Mesenteric fat pad (tissue), 1 donor: ENCODE data around the gene SEC61A2. TPM values are rescaled to one million over a fixed set of nuclear protein-coding genes. Genes with fewer than 3 reads are reported as not detected.
"Not testable (repeated sequence)": the region's sequence is repeated elsewhere in the genome, so short reads cannot be mapped to it uniquely, and the experiment has no call there.

Experiments
- DNase-seq: peaks from one replicate; pipeline ENCODE4 v3.0.0-alpha.2; 2020; ENCODE audit warnings: low spot score
- long read RNA-seq: library from polyadenylated mRNA; unstranded; transcript quantifications from one replicate; pipeline ENCODE4 v2.0.0, GENCODE V29; 2020
- total RNA-seq: library from RNA; stranded (reverse); fragmentation: NEBNext Ultra II Directional; extraction: Animal tissue kit (Norgen Biotek cat#: 25700); gene quantifications from one replicate; pipeline ENCODE4 v1.2.1, GENCODE V29; 2021
- donor health status: DM: yes; HTN: yes; CAD: no.

Gene SEC61A2
- total RNA-seq = 3.2 TPM
- long read RNA-seq, partial matches to known transcripts = 0 of 4 reads
- long read RNA-seq, other reads (novel, unspliced or antisense) = 4 of 4 reads

- DNase-seq = peak; percentile 100
Observed at GRCh38 chr10:12129222-12130111, at the start of gene SEC61A2. Gene SEC61A2 (plus strand): TSS chr10:12129677. CDS start chr10:12129788, 111 bp downstream.

GRCh38 chr10:12081470-12081869 is 48.0 kb upstream of the SEC61A2 start:
- DNase-seq = no peak

GRCh38 chr10:12081879-12082557 is 47.5 kb upstream of the SEC61A2 start:
- DNase-seq = no peak

GRCh38 chr10:12088919-12089318 is 40.6 kb upstream of the SEC61A2 start:
- DNase-seq = no peak

- DNase-seq = no peak
Observed at GRCh38 chr10:12091421-12091820, 38.1 kb upstream of the SEC61A2 start.

DNA sequence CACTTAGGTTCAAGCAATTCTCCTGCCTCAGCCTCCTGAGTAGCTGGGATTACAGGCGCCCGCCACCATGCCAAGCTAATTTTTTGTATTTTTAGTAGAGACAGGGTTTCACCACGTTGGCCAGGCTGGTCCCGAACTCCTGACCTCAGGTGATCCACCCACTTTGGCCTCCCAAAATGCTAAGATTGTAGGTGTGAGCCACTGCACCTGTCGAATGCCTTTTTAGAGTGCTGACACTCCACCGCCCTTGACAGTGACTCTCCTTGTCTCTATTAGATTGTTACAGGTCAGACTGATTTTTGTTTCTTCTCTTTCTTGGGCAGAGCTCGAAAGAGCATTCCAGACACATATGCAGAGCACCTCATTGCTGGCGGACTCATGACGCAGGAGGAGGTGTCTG is 32.1 kb upstream of the SEC61A2 start:
- not testable (repeated sequence) for DNase-seq

GRCh38 chr10:12097791-12098190 is 31.7 kb upstream of the SEC61A2 start:
- DNase-seq = no peak

- DNase-seq = no peak
Observed at GRCh38 chr10:12098966-12099365, 30.5 kb upstream of the SEC61A2 start.

DNA sequence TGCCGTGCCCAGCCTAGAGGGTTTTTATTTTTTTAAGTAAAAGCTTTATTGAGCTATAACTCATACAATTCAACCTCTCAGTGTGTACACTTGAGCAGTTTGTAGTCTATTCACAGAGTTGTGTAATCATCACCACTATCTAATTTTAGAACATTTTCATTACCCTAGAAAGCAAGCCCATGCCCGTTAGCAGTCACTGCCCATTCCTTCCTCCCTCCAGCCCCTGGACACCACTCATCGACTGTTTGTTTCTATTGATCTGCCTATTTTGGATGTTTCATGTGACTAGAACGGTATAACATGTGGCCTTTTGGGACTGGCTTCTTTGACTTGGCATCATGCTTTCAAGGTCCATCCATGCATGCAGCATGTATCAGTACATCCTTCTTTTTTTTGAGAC is 25.7 kb upstream of the SEC61A2 start:
- DNase-seq = no peak

DNA sequence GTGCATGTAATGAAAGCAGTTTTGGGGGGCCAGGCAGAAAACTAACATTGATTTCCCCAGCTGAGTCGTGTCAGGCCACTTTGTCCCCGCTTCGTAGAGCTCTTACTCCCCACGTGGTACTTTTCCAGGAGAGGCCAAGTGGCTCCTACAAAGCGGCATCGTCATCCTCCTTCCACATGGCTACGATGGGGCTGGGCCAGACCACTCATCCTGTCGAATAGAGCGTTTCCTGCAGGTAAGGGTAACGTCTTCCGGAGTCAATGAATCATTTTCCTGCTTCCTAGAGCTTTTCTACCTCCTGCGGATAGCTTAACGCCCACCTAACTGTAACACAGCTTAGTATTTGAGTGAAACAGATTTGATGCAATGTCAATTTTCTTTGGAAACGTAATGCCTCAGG is 21.7 kb upstream of the SEC61A2 start:
- no peak for DNase-seq

- DNase-seq = peak; percentile 49
Observed at GRCh38 chr10:12109286-12109685, 20.2 kb upstream of the SEC61A2 start.

DNA sequence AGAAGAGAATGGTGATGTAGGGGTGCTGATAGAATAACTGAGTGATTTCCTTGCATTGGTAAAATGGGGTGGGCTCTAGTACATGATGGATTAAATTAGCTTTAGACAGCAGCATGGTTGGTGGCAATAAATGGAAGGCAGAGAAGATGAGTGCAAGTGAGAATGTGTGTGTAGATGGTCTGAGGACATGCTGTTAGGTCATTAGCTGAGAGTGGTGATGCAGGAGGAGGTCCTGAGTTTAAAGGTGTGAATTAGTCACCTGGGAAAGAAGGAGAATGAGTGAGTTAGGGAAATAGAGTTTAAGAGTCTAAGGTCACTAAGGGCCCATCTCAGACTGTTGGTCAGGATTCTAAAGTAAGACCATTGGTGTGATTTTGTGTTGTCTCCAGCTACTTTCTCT is 17.9 kb upstream of the SEC61A2 start:
- no peak for DNase-seq

- no peak for DNase-seq
Observed at GRCh38 chr10:12113627-12114026, 15.8 kb upstream of the SEC61A2 start.

DNA sequence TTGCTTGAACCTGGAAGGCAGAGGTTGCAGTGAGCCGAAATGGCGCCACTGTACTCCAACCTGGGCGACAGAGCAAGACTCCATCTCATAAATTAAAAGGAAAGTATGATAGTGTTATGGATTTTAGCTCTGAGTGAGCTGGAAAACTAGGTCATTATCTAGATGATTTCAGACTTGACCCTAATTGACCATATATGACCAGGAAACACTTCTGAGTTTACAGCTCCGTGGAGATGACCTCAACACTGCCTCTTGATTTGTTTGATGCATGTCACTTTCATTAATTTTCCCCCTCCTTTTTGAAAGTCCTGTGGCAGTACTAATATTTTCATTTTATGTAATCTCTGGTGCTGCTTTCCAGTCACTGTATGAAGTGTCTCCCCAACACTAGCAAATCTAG is 7.8 kb upstream of the SEC61A2 start:
- no peak for DNase-seq

GRCh38 chr10:12130237-12130872 is 878 bp downstream of the SEC61A2 start:
- DNase-seq = no peak

DNA sequence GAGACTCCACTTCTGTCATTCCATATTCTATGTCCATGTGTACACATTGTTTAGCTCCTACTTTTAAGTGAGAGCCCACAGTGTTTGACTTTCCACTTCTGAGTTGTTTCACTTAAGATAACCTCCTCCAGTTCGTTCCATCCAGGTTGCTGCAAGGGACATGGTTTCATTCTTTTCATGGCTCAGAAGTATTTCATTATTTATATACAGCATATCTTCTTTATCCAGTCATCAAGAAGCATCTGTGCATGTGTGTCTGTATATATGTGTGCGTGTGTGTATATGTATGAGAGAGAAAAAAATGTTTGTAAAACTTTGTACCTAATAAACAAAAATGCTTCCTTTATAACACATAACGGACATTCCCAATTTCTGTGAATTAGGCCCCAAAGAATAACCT is 6.2 kb downstream of the SEC61A2 start:
- DNase-seq = no peak

- no peak for DNase-seq
Observed at GRCh38 chr10:12140038-12140437, 10.6 kb downstream of the SEC61A2 start.

DNA sequence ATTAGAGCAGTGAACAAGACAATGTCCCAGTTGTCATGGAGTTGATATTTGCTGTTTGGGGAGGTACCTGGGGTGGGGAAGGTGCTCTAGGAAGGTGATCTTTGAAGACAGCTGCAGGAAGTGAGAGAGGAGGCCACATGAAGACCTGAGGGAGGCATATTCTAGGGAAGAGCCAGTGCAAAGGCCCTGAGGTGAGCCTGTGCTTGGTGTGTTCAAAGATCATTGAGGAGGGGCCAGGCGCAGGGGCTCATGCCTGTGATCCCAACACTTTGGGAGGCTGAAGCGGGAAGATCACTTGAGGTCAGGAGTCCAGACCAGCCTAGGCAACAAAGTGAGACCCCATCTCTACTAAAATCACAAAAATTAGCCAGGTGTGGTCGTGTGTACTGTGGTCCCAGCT is 15.1 kb downstream of the SEC61A2 start:
- no peak for DNase-seq

DNA sequence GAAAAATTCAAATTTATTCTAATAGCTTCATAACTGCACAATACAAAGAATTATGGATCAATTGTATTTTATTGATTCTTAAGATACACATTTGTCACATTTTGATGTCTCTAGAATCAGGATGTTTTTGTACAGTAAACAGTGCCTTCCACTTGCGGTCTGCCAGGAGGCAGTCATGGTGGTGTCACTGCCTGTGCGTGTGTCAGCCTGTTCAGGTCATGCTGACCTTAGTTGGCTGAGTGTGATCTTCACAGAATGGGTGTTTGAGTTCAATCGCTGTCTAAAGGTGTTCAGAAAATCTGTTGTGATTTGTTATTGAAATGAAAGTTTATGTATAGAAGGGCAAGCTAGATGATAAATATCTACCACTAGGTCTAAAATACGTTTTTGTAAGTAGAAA is 20.7 kb downstream of the SEC61A2 start:
- DNase-seq = no peak

- DNase-seq = no peak
Observed at GRCh38 chr10:12154516-12154915, 25.0 kb downstream of the SEC61A2 start.

GRCh38 chr10:12156367-12157123 is 27.1 kb downstream of the SEC61A2 start:
- DNase-seq = no peak
